PFSK-1 (cell line): Measurements from ENCODE around the gene DIP2C.

ENCODE experiments used
- POLR2AphosphoS5 ChIP-seq: IDR thresholded peaks from 2 replicates; pipeline ENCODE4 v1.6.1; 2012; ENCODE audit warnings: low read depth, mild to moderate bottlenecking, control low read depth, low read length, moderate library complexity
- REST ChIP-seq, 2 experiments: IDR thresholded peaks; 2 replicates each; pipeline versions ENCODE4 v1.6.1 to v1.8.0; 2011 to 2012; ENCODE audit warnings: low read depth in 2 of 2, low read length in 2 of 2, control low read depth in 1 of 2, inconsistent platforms in 1 of 2, mild to moderate bottlenecking in 1 of 2, moderate library complexity in 1 of 2; ENCODE audit not compliant: insufficient read depth in 1 of 2
- SIN3A ChIP-seq: IDR thresholded peaks from 2 replicates; pipeline ENCODE4 v1.6.1; 2012; ENCODE audit warnings: mild to moderate bottlenecking, low read length, moderate library complexity, borderline replicate concordance; ENCODE audit not compliant: insufficient read depth
- TAF1 ChIP-seq: IDR thresholded peaks from 2 replicates; pipeline ENCODE4 v1.6.1; 2012; ENCODE audit warnings: low read length, control low read depth, borderline replicate concordance; ENCODE audit not compliant: insufficient read depth

DNA sequence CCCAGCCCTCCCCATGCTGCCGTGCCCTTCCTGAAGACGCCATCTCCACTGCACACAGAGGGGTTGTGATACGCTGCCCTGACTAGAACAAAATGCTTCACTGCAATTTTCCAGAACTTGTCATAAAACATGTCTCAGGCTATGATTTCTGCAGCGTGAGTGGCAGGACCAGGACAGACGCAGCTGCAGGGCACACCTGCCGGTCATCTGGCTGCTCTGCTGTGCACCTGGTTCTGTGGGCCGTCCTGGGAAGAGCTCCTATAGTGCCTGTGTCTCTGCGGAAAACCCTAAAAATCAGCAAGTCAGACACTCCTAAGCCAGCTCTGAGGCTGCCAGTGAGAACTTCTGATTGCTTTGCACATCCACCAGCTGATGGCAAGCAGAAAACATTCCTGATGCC is 39.7 kb upstream of the DIP2C start:
- TF ChIP-seq REST (IDR thresholded peaks at IDR 0.05; ENCODE audit: insufficient read depth in 1 of 2, low read depth in 2 of 2, low read length in 2 of 2) (no peak), POLR2AphosphoS5 (no peak), TAF1 (no peak), SIN3A (no peak)
